GM23338 (cell line): ENCODE measurements around the gene HES3. TPM values are rescaled to one million over a fixed set of nuclear protein-coding genes. Genes with fewer than 3 reads are reported as not detected.

Source experiments
- ATAC-seq: fragments of 200-7000 bp; cut with Tn5 transposase; 3 replicates; pipeline ENCODE4 v1.9.1; 2020
- DNase-seq: peaks from one replicate; pipeline ENCODE4 v3.0.0-alpha.2; 2015; ENCODE audit warnings: low spot score
- H2AFZ ChIP-seq: fragments of 200-600 bp; sonication (generic); 2 replicates; pipeline ENCODE4 v1.8.0; 2016; ENCODE audit warnings: antibody characterized with exemption, mild to moderate bottlenecking, moderate library complexity
- H3F3A ChIP-seq: fragments of 200-600 bp; sonication (generic); replicated peaks from 2 replicates; pipeline ENCODE4 v1.8.0; 2017; ENCODE audit warnings: antibody characterized with exemption, mixed run types, low read depth
- H3K27ac ChIP-seq: fragments of 200-600 bp; sonication (generic); 2 replicates; pipeline ENCODE4 v1.6.1; 2016; ENCODE audit warnings: low read depth
- H3K27me3 ChIP-seq: fragments of 200-600 bp; sonication (generic); 2 replicates; pipeline ENCODE4 v1.8.0; 2016; ENCODE audit warnings: mild to moderate bottlenecking, mixed run types, moderate library complexity; ENCODE audit not compliant: insufficient read depth
- H3K36me3 ChIP-seq: fragments of 200-600 bp; sonication (generic); 2 replicates; pipeline ENCODE4 v1.8.0; 2016; ENCODE audit warnings: mild to moderate bottlenecking; ENCODE audit not compliant: insufficient read depth
- H3K4me1 ChIP-seq: fragments of 200-600 bp; sonication (generic); 2 replicates; pipeline ENCODE4 v1.8.0; 2016; ENCODE audit warnings: mild to moderate bottlenecking, moderate library complexity; ENCODE audit not compliant: insufficient read depth
- H3K4me2 ChIP-seq: fragments of 200-600 bp; sonication (generic); 2 replicates; pipeline ENCODE4 v1.7.1; 2017; ENCODE audit warnings: mixed run types
- H3K4me3 ChIP-seq: fragments of 200-600 bp; sonication (generic); 2 replicates; pipeline ENCODE4 v1.6.1; 2016; ENCODE audit warnings: mixed run types
- H3K79me2 ChIP-seq: fragments of 200-600 bp; sonication (generic); replicated peaks from 2 replicates; pipeline ENCODE4 v1.8.0; 2017; ENCODE audit warnings: mild to moderate bottlenecking; ENCODE audit not compliant: insufficient read depth
- H3K9me2 ChIP-seq: fragments of 200-600 bp; sonication (generic); 2 replicates; pipeline ENCODE4 v1.8.0; 2017; ENCODE audit not compliant: insufficient read depth
- H4K20me1 ChIP-seq: fragments of 200-600 bp; sonication (generic); replicated peaks from 2 replicates; pipeline ENCODE4 v1.8.0; 2017; ENCODE audit warnings: mild to moderate bottlenecking; ENCODE audit not compliant: insufficient read depth
- H3K27ac Mint-ChIP-seq: 2 replicates; pipeline ENCODE4 v1.8.0; 2020; ENCODE audit warnings: inconsistent platforms, mild to moderate bottlenecking, moderate library complexity, mixed read lengths
- H3K27me3 Mint-ChIP-seq: 3 replicates; pipeline ENCODE4 v1.8.0; 2022; ENCODE audit warnings: low read depth, mild to moderate bottlenecking, moderate library complexity, mixed read lengths, inconsistent platforms; ENCODE audit not compliant: insufficient read depth, poor library complexity
- H3K36me3 Mint-ChIP-seq: 3 replicates; pipeline ENCODE4 v1.8.0; 2021; ENCODE audit warnings: low read depth, mild to moderate bottlenecking, inconsistent platforms, moderate library complexity, mixed read lengths
- H3K4me1 Mint-ChIP-seq: 3 replicates; pipeline ENCODE4 v1.8.0; 2020; ENCODE audit warnings: mild to moderate bottlenecking, inconsistent platforms, mixed read lengths
- H3K4me3 Mint-ChIP-seq: 3 replicates; pipeline ENCODE4 v1.8.0; 2021; ENCODE audit warnings: moderate library complexity, mild to moderate bottlenecking, inconsistent platforms, mixed read lengths
- H3K9me3 Mint-ChIP-seq: 3 replicates; pipeline ENCODE4 v1.8.0; 2020; ENCODE audit warnings: moderate library complexity, mild to moderate bottlenecking, inconsistent platforms, mixed read lengths
- polyA plus RNA-seq: library from polyadenylated mRNA; unstranded; fragments of >200 nt; fragmentation: Nextera tagmentation; extraction: Ambion mirVana; gene quantifications from 2 replicates; pipeline ENCODE4 v1.2.1, GENCODE V29; 2016
- total RNA-seq: library from RNA; depleted of rRNA; stranded (reverse); fragments of >200 nt; shearing (Covaris generic); gene quantifications from 2 replicates; pipeline ENCODE4 v1.2.3, GENCODE V29; 2014
- TF ChIP-seq, protein P1 (sequence below), 2 experiments: fragments of 200-600 bp in 1 of 2; sonication (generic) in 1 of 2; conservative IDR thresholded peaks; 2 replicates each; pipeline versions ENCODE4 v1.5.1 to v1.6.1; 2016 to 2017; ENCODE audit warnings: antibody characterized with exemption in 2 of 2, low read depth in 2 of 2, mild to moderate bottlenecking in 2 of 2, moderate library complexity in 1 of 2
- TF ChIP-seq, protein P2 (sequence below): IDR thresholded peaks from 2 replicates; pipeline ENCODE4 v1.6.1; 2016; ENCODE audit warnings: antibody characterized with exemption
- TF ChIP-seq, protein P3 (sequence below): fragments of 250-450 bp; sonication (Bioruptor Pico); IDR thresholded peaks from 2 replicates; pipeline ENCODE4 v1.5.0; 2020; ENCODE audit warnings: mild to moderate bottlenecking, moderate library complexity

The HES3 gene
- total and polyA plus RNA-seq, 2 experiments from 2014 or later = 7.1 to 50.4 TPM

GRCh38 chr1:6235296-6235677 is 8.7 kb upstream of the HES3 start:
- H3K27me3 ChIP-seq = no peaks in the 10 kb centered on the region
- peak overlapping the region; percentile 97 for H3K4me2 ChIP-seq
- no peaks in the 10 kb centered on the region for H3K9me2 ChIP-seq
- peaks cover 44% of the 10 kb centered on the region for H3K79me2 ChIP-seq
- H3K9me3 Mint-ChIP-seq = no peaks in the 10 kb centered on the region
- TF ChIP-seq, protein P1, sequence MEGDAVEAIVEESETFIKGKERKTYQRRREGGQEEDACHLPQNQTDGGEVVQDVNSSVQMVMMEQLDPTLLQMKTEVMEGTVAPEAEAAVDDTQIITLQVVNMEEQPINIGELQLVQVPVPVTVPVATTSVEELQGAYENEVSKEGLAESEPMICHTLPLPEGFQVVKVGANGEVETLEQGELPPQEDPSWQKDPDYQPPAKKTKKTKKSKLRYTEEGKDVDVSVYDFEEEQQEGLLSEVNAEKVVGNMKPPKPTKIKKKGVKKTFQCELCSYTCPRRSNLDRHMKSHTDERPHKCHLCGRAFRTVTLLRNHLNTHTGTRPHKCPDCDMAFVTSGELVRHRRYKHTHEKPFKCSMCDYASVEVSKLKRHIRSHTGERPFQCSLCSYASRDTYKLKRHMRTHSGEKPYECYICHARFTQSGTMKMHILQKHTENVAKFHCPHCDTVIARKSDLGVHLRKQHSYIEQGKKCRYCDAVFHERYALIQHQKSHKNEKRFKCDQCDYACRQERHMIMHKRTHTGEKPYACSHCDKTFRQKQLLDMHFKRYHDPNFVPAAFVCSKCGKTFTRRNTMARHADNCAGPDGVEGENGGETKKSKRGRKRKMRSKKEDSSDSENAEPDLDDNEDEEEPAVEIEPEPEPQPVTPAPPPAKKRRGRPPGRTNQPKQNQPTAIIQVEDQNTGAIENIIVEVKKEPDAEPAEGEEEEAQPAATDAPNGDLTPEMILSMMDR (conservative IDR thresholded peaks at IDR 0.05; ENCODE audit: low read depth in 2 of 2) = no peak
- TF ChIP-seq, protein P2, sequence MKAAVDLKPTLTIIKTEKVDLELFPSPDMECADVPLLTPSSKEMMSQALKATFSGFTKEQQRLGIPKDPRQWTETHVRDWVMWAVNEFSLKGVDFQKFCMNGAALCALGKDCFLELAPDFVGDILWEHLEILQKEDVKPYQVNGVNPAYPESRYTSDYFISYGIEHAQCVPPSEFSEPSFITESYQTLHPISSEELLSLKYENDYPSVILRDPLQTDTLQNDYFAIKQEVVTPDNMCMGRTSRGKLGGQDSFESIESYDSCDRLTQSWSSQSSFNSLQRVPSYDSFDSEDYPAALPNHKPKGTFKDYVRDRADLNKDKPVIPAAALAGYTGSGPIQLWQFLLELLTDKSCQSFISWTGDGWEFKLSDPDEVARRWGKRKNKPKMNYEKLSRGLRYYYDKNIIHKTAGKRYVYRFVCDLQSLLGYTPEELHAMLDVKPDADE = no peak
- TF ChIP-seq, protein P3, sequence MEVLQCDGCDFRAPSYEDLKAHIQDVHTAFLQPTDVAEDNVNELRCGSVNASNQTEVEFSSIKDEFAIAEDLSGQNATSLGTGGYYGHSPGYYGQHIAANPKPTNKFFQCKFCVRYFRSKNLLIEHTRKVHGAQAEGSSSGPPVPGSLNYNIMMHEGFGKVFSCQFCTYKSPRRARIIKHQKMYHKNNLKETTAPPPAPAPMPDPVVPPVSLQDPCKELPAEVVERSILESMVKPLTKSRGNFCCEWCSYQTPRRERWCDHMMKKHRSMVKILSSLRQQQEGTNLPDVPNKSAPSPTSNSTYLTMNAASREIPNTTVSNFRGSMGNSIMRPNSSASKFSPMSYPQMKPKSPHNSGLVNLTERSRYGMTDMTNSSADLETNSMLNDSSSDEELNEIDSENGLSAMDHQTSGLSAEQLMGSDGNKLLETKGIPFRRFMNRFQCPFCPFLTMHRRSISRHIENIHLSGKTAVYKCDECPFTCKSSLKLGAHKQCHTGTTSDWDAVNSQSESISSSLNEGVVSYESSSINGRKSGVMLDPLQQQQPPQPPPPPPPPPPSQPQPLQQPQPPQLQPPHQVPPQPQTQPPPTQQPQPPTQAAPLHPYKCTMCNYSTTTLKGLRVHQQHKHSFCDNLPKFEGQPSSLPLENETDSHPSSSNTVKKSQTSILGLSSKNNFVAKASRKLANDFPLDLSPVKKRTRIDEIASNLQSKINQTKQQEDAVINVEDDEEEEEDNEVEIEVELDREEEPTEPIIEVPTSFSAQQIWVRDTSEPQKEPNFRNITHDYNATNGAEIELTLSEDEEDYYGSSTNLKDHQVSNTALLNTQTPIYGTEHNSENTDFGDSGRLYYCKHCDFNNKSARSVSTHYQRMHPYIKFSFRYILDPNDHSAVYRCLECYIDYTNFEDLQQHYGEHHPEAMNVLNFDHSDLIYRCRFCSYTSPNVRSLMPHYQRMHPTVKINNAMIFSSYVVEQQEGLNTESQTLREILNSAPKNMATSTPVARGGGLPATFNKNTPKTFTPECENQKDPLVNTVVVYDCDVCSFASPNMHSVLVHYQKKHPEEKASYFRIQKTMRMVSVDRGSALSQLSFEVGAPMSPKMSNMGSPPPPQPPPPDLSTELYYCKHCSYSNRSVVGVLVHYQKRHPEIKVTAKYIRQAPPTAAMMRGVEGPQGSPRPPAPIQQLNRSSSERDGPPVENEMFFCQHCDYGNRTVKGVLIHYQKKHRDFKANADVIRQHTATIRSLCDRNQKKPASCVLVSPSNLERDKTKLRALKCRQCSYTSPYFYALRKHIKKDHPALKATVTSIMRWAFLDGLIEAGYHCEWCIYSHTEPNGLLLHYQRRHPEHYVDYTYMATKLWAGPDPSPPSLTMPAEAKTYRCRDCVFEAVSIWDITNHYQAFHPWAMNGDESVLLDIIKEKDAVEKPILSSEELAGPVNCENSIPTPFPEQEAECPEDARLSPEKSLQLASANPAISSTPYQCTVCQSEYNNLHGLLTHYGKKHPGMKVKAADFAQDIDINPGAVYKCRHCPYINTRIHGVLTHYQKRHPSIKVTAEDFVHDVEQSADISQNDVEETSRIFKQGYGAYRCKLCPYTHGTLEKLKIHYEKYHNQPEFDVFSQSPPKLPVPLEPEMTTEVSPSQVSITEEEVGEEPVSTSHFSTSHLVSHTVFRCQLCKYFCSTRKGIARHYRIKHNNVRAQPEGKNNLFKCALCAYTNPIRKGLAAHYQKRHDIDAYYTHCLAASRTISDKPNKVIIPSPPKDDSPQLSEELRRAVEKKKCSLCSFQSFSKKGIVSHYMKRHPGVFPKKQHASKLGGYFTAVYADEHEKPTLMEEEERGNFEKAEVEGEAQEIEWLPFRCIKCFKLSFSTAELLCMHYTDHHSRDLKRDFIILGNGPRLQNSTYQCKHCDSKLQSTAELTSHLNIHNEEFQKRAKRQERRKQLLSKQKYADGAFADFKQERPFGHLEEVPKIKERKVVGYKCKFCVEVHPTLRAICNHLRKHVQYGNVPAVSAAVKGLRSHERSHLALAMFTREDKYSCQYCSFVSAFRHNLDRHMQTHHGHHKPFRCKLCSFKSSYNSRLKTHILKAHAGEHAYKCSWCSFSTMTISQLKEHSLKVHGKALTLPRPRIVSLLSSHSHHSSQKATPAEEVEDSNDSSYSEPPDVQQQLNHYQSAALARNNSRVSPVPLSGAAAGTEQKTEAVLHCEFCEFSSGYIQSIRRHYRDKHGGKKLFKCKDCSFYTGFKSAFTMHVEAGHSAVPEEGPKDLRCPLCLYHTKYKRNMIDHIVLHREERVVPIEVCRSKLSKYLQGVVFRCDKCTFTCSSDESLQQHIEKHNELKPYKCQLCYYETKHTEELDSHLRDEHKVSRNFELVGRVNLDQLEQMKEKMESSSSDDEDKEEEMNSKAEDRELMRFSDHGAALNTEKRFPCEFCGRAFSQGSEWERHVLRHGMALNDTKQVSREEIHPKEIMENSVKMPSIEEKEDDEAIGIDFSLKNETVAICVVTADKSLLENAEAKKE = no peak
- peak overlapping the region; percentile 88 for H3K4me3 Mint-ChIP-seq
- H3K36me3 ChIP-seq = peaks cover 23% of the 10 kb centered on the region; the same call in 1 of the 2 replicates
- H3K27ac Mint-ChIP-seq = peak overlapping the region; percentile 92
- H4K20me1 ChIP-seq = peaks cover 26% of the 10 kb centered on the region
- H3K4me3 ChIP-seq = peak overlapping the region; percentile 92
- ATAC-seq (no peak), DNase-seq (peak; percentile 9)
- peaks cover 27% of the 10 kb centered on the region for H3F3A ChIP-seq
- H3K27me3 Mint-ChIP-seq = peaks cover 31% of the 10 kb centered on the region
- peaks cover 42% of the 10 kb centered on the region for H3K36me3 Mint-ChIP-seq
- H3K4me1 ChIP-seq = peaks cover 24% of the 10 kb centered on the region
- no peak overlapping the region for H2AFZ ChIP-seq
- peaks cover 35% of the 10 kb centered on the region for H3K4me1 Mint-ChIP-seq
- H3K27ac ChIP-seq = 0 out of 2 replicates have a peak overlapping the region, but pooled peaks have one; percentile 19
